ENCODE results near the gene CSRNP2. TPM values are rescaled to one million over a fixed set of nuclear protein-coding genes. Genes with fewer than 3 reads are reported as not detected.
A peak's percentile ranks its signal among the peaks of the same experiment; 100 is the strongest.

The CSRNP2 gene
- 10 to 100 TPM; 22.6 to 36.2 (median 31.1) TPM for total RNA-seq

- peaks cover 0 to 32% (median 11%) of the 10 kb centered on the region in 4 donors for H3K4me1 ChIP-seq
- H3K9me3 ChIP-seq = no peaks in the 10 kb centered on the region
- DNase-seq (ENCODE audit: low spot score in 2 of 2) = peak; percentile 92 to 94
- no peaks in the 10 kb centered on the region for H3K36me3 ChIP-seq
- TF ChIP-seq EP300 (IDR thresholded peaks at IDR 0.05) (peak; percentile 66 to 99), POLR2A (IDR thresholded peaks at IDR 0.05) (peak; percentile 97 to 99), CTCF (IDR thresholded peaks at IDR 0.05) (peak in 3 of 5 experiments; percentile 24 to 59 (median 49))
- H3K27me3 ChIP-seq = no peaks in the 10 kb centered on the region
- H3K27ac ChIP-seq = peak within 1 kb of the TSS; percentile 74 to 96 (median 92)
- H3K4me3 ChIP-seq = peak within 1 kb of the TSS; percentile 78 to 95 (median 86)
- WGBS, 2 donors = 0 to 1% methylated on average over 41 to 47 of the region's 74 CpGs
Measured at GRCh38 chr12:51083126-51083833, at the start of gene CSRNP2. Gene CSRNP2 (minus strand): TSS chr12:51083596. CDS start chr12:51076561, 7,035 bp downstream.

GRCh38 chr12:51132693-51133092 lies 49.3 kb upstream of the CSRNP2 start:
- 71 to 86% methylated on average over 5 of the region's 5 CpGs for WGBS, 2 donors
- no peaks in the 10 kb centered on the region for H3K27me3 ChIP-seq
- no peak for TF ChIP-seq EP300 (IDR thresholded peaks at IDR 0.05)
- TF ChIP-seq POLR2A (IDR thresholded peaks at IDR 0.05) = no peak
- no peak for TF ChIP-seq CTCF (IDR thresholded peaks at IDR 0.05)
- DNase-seq (ENCODE audit: low spot score in 2 of 2) = no peak
- H3K4me3 ChIP-seq = no peak overlapping the region
- H3K36me3 ChIP-seq = peaks cover 0 to 21% (median 2%) of the 10 kb centered on the region in 3 donors
- H3K27ac ChIP-seq = no peak overlapping the region
- no peaks in the 10 kb centered on the region for H3K9me3 ChIP-seq
- peaks cover 0 to 14% (median 0%) of the 10 kb centered on the region in 4 donors for H3K4me1 ChIP-seq

- Histone ChIP-seq H3K27ac (no peak overlapping the region), H3K9me3 (no peaks in the 10 kb centered on the region), H3K27me3 (no peaks in the 10 kb centered on the region), H3K36me3 (peaks cover 0 to 21% (median 2%) of the 10 kb centered on the region in 3 donors), H3K4me3 (no peak overlapping the region), H3K4me1 (peaks cover 0 to 15% (median 0%) of the 10 kb centered on the region in 4 donors)
- TF ChIP-seq CTCF (IDR thresholded peaks at IDR 0.05) = no peak
- WGBS, 2 donors = 84 to 89% methylated on average over 5 of the region's 5 CpGs
- DNase-seq (ENCODE audit: low spot score in 2 of 2) = no peak
Measured at GRCh38 chr12:51131745-51132521, 48.5 kb upstream of the CSRNP2 start.

GRCh38 chr12:51128919-51129318 lies 45.5 kb upstream of the CSRNP2 start:
- Histone ChIP-seq H3K27ac (no peak overlapping the region), H3K4me1 (peaks cover 0 to 23% (median 0%) of the 10 kb centered on the region in 4 donors), H3K27me3 (no peaks in the 10 kb centered on the region), H3K4me3 (no peak overlapping the region), H3K36me3 (peaks cover 0 to 25% (median 0%) of the 10 kb centered on the region in 3 donors), H3K9me3 (no peaks in the 10 kb centered on the region)
- no peak for TF ChIP-seq EP300 (IDR thresholded peaks at IDR 0.05)
- no peak for TF ChIP-seq CTCF (IDR thresholded peaks at IDR 0.05)
- no peak for TF ChIP-seq POLR2A (IDR thresholded peaks at IDR 0.05)
- DNase-seq (ENCODE audit: low spot score in 2 of 2) = no peak
- WGBS, 2 donors = 60 to 70% methylated on average over 3 of the region's 3 CpGs

All from tibial nerve (tissue), 4 donors.